GM12873 (cell line): ENCODE results near the gene TTC12.

Experiments used
- TF ChIP-seq, protein P1 (sequence below): IDR thresholded peaks from 2 replicates; pipeline ENCODE4 v1.5.1; 2012; ENCODE audit warnings: low read depth, mild to moderate bottlenecking, moderate library complexity, low read length, control low read depth; ENCODE audit not compliant: insufficient read depth; ENCODE audit errors: missing control alignments

TTC12 gene

DNA sequence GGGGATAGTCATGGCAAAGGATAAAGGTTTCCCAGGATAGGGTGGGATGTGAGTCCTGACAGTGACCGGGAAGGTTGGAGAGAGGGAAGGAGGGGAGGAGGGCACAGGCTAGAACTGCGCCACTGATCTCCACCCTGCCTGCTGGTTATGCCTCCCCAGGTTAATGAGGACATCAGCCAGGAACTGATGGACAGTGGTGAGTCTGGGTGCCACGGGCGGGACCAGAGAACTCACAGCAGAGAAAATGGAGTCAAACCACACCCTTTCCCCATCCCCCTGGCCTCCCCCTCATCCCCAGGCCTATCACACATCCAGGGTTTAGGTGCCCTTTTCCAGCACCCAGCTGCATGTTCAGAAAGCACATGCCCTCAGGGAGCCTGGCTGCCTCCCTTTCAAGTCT is 83.4 kb downstream of the TTC12 start:
- TF ChIP-seq, protein P1, sequence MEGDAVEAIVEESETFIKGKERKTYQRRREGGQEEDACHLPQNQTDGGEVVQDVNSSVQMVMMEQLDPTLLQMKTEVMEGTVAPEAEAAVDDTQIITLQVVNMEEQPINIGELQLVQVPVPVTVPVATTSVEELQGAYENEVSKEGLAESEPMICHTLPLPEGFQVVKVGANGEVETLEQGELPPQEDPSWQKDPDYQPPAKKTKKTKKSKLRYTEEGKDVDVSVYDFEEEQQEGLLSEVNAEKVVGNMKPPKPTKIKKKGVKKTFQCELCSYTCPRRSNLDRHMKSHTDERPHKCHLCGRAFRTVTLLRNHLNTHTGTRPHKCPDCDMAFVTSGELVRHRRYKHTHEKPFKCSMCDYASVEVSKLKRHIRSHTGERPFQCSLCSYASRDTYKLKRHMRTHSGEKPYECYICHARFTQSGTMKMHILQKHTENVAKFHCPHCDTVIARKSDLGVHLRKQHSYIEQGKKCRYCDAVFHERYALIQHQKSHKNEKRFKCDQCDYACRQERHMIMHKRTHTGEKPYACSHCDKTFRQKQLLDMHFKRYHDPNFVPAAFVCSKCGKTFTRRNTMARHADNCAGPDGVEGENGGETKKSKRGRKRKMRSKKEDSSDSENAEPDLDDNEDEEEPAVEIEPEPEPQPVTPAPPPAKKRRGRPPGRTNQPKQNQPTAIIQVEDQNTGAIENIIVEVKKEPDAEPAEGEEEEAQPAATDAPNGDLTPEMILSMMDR: no peak

DNA sequence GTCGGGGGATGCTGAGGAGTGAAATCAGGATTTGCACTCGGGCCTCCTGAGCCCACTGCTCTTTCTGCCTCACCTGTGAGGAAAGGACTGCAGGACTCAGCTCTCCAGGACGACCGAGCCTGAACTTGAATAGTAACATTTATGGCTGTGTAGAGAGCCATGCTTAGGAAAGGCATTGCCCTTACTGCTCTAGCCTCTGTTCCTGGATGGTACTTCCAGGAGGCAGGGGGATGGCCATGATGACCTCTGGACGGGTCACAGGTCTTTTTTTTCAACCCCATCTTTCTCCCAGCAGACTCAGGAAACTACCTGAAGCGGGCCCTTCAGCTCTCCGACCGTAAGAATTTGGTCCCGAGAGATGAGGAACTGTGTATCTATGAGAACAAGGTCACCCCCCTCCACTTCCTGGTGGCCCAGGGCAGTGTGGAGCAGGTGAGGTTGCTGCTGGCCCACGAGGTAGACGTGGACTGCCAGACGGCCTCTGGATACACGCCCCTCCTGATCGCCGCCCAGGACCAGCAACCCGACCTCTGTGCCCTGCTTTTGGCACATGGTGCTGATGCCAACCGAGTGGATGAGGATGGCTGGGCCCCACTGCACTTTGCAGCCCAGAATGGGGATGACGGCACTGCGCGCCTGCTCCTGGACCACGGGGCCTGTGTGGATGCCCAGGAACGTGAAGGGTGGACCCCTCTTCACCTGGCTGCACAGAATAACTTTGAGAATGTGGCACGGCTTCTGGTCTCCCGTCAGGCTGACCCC is 84.5 kb downstream of the TTC12 start:
- TF ChIP-seq, protein P1: no peak

GRCh38 chr11:113400631-113401230 is 86.3 kb downstream of the TTC12 start:
- TF ChIP-seq, protein P1: no peak

GRCh38 chr11:113401718-113402117 is 87.3 kb downstream of the TTC12 start:
- TF ChIP-seq, protein P1: no peak

DNA sequence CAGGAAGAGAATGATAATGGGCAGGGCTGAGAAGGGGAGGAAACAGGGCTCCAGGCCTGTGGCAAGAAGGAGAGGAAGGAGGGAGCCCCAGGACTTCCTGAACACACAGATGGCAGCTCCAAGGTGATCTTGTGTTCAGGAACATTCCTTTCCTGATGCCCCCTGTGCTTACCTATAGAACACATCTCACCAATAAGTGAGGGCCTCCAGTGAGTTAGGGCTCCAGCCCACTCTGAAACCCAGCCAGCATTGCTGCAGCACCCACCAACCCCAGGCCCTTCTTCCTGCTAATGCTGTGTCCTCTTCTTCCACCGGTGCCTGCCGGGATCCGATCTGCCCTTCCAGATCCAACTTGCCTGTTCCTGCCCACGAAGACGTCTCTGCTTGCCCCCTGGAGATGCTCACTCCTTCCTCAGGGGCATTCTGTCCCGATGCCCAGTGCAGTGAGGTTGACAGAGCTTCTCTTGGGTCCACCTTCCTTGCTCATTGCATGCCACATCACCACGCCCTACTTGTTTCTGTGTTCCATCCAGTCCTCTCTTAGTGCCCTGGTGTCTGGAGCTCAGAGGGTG is 90.6 kb downstream of the TTC12 start:
- TF ChIP-seq, protein P1: no peak

GRCh38 chr11:113405724-113406478 is 91.5 kb downstream of the TTC12 start:
- TF ChIP-seq, protein P1: no peak

GRCh38 chr11:113407163-113407562 is 92.8 kb downstream of the TTC12 start:
- TF ChIP-seq, protein P1: no peak
